Umbilical cord (tissue), 2 donors: ENCODE data around the gene SCAPER. TPM values are rescaled to one million over a fixed set of nuclear protein-coding genes. Genes with fewer than 3 reads are reported as not detected.
A peak's percentile ranks its signal among the peaks of the same experiment; 100 is the strongest.
"Not testable (repeated sequence)": the region's sequence is repeated elsewhere in the genome, so short reads cannot be mapped to it uniquely, and the experiment has no call there.

Experiments
- DNase-seq: peaks from one replicate; pipeline ENCODE4 v3.0.0-alpha.2; 2015; ENCODE audit warnings: low spot score
- total RNA-seq: library from RNA; depleted of rRNA; stranded (reverse); fragments of >200 nt; gene quantifications from one replicate; pipeline ENCODE4 v1.2.3, GENCODE V29; 2014; ENCODE audit warnings: low replicate concordance; ENCODE audit not compliant: insufficient read depth

The SCAPER gene
- total RNA-seq, 1 donor from 2014 or later = 22.4 TPM

- DNase-seq = no peak
Measured at GRCh38 chr15:76321602-76322001, 583.5 kb downstream of the SCAPER start.

GRCh38 chr15:76321171-76321570, 584.0 kb downstream of the SCAPER start:
- DNase-seq = no peak

GRCh38 chr15:76320012-76320411, 585.1 kb downstream of the SCAPER start:
- DNase-seq = no peak

GRCh38 chr15:76313731-76314130, 591.4 kb downstream of the SCAPER start:
- DNase-seq = peak; percentile 17

GRCh38 chr15:76313175-76313567, 592.0 kb downstream of the SCAPER start:
- DNase-seq = not testable (repeated sequence)

GRCh38 chr15:76312540-76313174, 592.5 kb downstream of the SCAPER start:
- no peak for DNase-seq

- peak; percentile 98 for DNase-seq
Measured at GRCh38 chr15:76311100-76311953, 593.8 kb downstream of the SCAPER start, which contains the start of gene ETFA. Gene ETFA, minus strand, starts transcription at chr15:76311469. Its CDS starts 81 bp downstream, at chr15:76311388.

GRCh38 chr15:76310475-76311099, 594.6 kb downstream of the SCAPER start:
- peak; percentile 33 for DNase-seq

GRCh38 chr15:76309601-76310330, 595.4 kb downstream of the SCAPER start:
- no peak for DNase-seq

- DNase-seq = no peak
Measured at GRCh38 chr15:76303909-76304308, 601.2 kb downstream of the SCAPER start.

GRCh38 chr15:76299786-76300185, 605.4 kb downstream of the SCAPER start:
- no peak for DNase-seq

GRCh38 chr15:76298986-76299385, 606.2 kb downstream of the SCAPER start:
- DNase-seq = no peak

- not testable (repeated sequence) for DNase-seq
Measured at GRCh38 chr15:76297951-76298350, 607.2 kb downstream of the SCAPER start.

Other genes with a start within 250 kb of the SCAPER start
- gene RCN2, start 26.4 kb upstream of the SCAPER start, total RNA-seq = 62.6 TPM
- gene PSTPIP1, start 89.8 kb upstream of the SCAPER start, total RNA-seq = 12.8 TPM
- gene TSPAN3, start 165.8 kb upstream of the SCAPER start, total RNA-seq = 143 TPM